HUES48 (cell line): ENCODE measurements around the gene FAM131C.
"Not testable (repeated sequence)": the region's sequence is repeated elsewhere in the genome, so short reads cannot be mapped to it uniquely, and the experiment has no call there.

Experiments
- H3K27ac ChIP-seq: one replicate; pipeline ENCODE4 v1.7.0; 2013; ENCODE audit warnings: low read depth, low read length, inconsistent platforms
- H3K27me3 ChIP-seq: 2 replicates; pipeline ENCODE4 v1.6.1; 2013; ENCODE audit warnings: mild to moderate bottlenecking, low read length; ENCODE audit not compliant: control insufficient read depth, insufficient read depth
- H3K36me3 ChIP-seq: 2 replicates; pipeline ENCODE4 v1.6.1; 2013; ENCODE audit warnings: low read length; ENCODE audit not compliant: control insufficient read depth, insufficient read depth
- H3K4me1 ChIP-seq: 2 replicates; pipeline ENCODE4 v1.6.1; 2013; ENCODE audit warnings: mild to moderate bottlenecking, low read length; ENCODE audit not compliant: control insufficient read depth, insufficient read depth
- H3K4me3 ChIP-seq: 2 replicates; pipeline ENCODE4 v1.5.1; 2013; ENCODE audit warnings: mild to moderate bottlenecking, low read depth, low read length
- H3K9ac ChIP-seq: 2 replicates; pipeline ENCODE4 v1.6.1; 2013; ENCODE audit warnings: mild to moderate bottlenecking, low read depth, low read length, moderate library complexity
- H3K9me3 ChIP-seq: 2 replicates; pipeline ENCODE4 v1.6.1; 2013; ENCODE audit warnings: low read length; ENCODE audit not compliant: control insufficient read depth, insufficient read depth

FAM131C gene

DNA sequence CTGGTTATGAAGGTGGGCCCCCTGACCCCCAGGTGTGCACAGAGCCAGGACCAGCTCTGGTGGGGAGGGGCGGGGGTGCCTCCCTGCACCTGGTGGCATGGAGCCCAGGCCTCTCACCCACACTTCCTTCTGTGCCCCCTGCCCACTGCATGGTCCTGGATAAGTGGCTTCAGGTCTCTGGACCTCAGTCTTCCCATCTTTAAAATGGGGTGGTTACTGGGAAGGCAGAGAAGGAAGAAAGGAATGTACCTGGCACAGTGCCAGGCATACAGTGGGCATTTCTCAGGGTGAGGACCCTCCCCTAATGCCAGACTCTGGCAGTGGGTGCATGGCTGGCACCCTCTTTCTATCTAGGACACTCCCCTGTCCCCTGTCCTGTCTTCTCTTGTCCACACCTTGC, 44.2 kb downstream of the FAM131C start:
- Histone ChIP-seq H3K36me3 (no peaks in the 10 kb centered on the region), H3K4me3 (no peak overlapping the region), H3K27me3 (peaks cover 7% of the 10 kb centered on the region), H3K9ac (no peak overlapping the region), H3K9me3 (no peaks in the 10 kb centered on the region), H3K27ac (no peak overlapping the region), H3K4me1 (peaks cover 10% of the 10 kb centered on the region; the same call in 1 of the 2 replicates)

DNA sequence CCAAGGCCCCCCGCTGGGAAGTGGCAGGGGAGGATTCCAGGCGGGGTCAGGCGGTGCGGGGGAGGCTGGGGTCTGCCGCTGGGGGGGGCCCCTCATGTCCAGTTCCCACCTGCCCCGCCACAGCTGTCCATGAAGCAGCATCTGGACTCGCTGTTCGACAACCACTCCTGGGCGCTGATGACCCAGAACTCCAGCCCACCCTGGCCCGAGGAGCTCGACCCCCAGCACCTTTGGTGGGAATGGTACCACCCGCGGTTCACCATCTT, 44.5 kb downstream of the FAM131C start:
- H3K9ac ChIP-seq, H3K27ac ChIP-seq, H3K36me3 ChIP-seq, H3K4me3 ChIP-seq, H3K9me3 ChIP-seq, H3K4me1 ChIP-seq, H3K27me3 ChIP-seq: not testable (repeated sequence)

GRCh38 chr1:16028237-16029002, 45.0 kb downstream of the FAM131C start:
- no peaks in the 10 kb centered on the region for H3K9me3 ChIP-seq
- H3K4me1 ChIP-seq = peaks cover 10% of the 10 kb centered on the region; the same call in 1 of the 2 replicates
- H3K36me3 ChIP-seq = no peaks in the 10 kb centered on the region
- H3K9ac ChIP-seq = no peak overlapping the region
- no peak overlapping the region for H3K27ac ChIP-seq
- no peak overlapping the region for H3K4me3 ChIP-seq
- H3K27me3 ChIP-seq = peaks cover 7% of the 10 kb centered on the region

DNA sequence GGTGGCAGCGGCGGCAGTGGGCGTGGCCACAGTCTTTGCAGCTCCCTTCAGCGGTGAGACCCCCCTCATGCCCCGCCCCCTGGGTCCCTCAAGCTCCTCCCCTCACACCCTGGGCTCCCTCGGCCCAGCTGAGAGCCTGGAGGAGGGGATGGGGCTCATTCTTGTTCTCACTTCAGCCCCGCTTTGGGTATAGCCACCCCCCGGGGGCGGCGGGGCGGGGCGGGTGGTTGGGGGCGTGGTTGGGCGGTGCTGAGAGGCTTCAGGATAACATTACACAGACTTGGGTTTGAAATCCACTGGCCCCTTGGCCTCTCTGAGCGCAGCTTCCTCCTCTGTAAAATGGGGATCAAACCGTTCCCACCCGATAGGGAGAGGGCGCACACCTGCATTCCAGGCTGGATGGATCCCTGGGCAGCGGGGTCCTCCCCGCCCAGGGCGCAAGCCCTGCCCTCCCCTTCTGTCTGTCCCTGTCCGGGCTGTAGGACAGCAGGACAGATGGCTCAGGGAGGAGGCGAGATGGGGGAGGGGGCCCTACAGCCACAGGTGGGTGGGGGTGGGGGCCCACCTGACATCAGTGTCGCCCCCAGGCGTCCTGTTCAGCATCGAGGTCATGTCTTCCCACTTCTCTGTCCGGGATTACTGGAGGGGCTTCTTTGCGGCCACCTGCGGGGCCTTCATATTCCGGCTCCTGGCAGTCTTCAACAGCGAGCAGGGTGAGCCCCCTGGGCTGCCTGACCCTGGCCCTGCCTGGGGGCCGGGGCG, 46.5 kb downstream of the FAM131C start:
- no peaks in the 10 kb centered on the region for H3K36me3 ChIP-seq
- H3K4me1 ChIP-seq = peaks cover 10% of the 10 kb centered on the region; the same call in 1 of the 2 replicates
- no peaks in the 10 kb centered on the region for H3K9me3 ChIP-seq
- no peak overlapping the region for H3K9ac ChIP-seq
- peaks cover 14% of the 10 kb centered on the region for H3K27me3 ChIP-seq
- no peak overlapping the region for H3K27ac ChIP-seq
- H3K4me3 ChIP-seq = peak overlapping the region; percentile 60

DNA sequence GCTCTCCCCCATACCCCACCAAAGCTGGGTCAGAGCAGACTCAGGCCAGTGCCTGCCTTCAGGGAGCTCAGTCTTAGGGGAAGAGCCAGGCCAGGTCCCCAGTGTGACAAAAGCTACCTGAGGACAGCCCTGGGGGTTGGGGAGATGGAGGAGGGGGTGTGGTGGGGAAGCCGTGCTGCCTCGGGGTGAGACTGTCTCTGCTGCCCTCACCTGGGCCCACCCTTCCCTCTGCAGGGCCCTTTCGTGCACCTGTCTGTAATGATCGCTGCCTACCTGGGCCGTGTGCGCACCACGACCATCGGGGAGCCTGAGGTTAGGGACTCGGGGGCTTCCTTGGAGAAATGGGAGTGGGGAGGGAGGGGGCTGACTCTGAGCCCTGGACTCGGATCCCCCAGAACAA, 47.1 kb downstream of the FAM131C start:
- not testable (repeated sequence) for H3K4me1 ChIP-seq, H3K9ac ChIP-seq, H3K27ac ChIP-seq, H3K9me3 ChIP-seq, H3K36me3 ChIP-seq
- H3K27me3 ChIP-seq = peaks cover 17% of the 10 kb centered on the region
- H3K4me3 ChIP-seq = peak overlapping the region; percentile 60

GRCh38 chr1:16023050-16023653, 50.3 kb downstream of the FAM131C start:
- no peaks in the 10 kb centered on the region for H3K36me3 ChIP-seq
- 0 out of 2 replicates have a peak, but pooled peaks cover 4% of the 10 kb centered on the region for H3K4me1 ChIP-seq
- peaks cover 17% of the 10 kb centered on the region for H3K27me3 ChIP-seq
- H3K27ac ChIP-seq = no peak overlapping the region
- H3K9ac ChIP-seq = no peak overlapping the region
- no peak overlapping the region for H3K4me3 ChIP-seq
- no peaks in the 10 kb centered on the region for H3K9me3 ChIP-seq

DNA sequence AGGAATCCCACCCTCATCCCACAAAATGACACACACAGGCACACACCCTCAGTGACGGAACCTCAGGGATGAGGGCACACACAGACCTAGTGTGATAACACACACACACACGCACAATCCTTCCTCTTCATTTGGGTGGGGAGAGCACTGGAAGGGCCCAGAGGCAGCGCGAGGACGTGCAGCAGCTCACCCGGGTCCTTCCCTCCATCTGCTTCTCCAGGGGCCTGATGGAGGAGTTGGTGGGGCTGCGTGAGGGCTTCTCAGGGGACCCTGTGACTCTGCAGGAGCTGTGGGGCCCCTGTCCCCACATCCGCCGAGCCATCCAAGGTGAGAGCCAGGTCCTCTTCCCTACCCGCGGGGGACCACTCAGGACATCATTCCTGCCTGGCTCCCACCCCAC, 51.1 kb downstream of the FAM131C start:
- no peaks in the 10 kb centered on the region for H3K36me3 ChIP-seq
- H3K9ac ChIP-seq = no peak overlapping the region
- peaks cover 1% of the 10 kb centered on the region; the same call in 1 of the 2 replicates for H3K4me1 ChIP-seq
- no peak overlapping the region for H3K4me3 ChIP-seq
- peaks cover 17% of the 10 kb centered on the region for H3K27me3 ChIP-seq
- no peak overlapping the region for H3K27ac ChIP-seq
- H3K9me3 ChIP-seq = no peaks in the 10 kb centered on the region

DNA sequence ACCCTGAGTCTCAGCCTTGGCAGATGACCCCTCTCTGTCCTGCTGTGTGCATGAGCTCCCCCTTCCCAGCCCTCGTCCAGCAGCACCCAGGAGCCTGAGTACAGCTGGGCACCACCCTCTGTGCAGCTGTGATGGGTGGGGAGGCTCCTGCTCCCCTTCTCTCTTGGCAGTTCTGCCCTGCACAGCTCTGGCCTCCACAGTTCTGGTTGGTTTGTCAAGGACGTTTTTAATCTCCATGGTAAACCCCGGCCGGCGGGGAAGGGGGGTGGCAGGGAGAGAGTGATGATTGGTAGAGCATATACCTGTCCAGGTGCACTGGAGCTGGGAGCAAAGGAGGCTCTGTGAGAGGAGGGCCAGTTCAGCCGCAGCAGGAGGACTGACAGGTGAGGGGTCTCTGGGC, 51.8 kb downstream of the FAM131C start, which contains the start of gene CLCNKA:
TSS of gene CLCNKA (plus strand) at position 356 of the 400 bp plus-strand sequence. CDS start 584 bp downstream, outside the sequence.
- peaks cover 17% of the 10 kb centered on the region for H3K27me3 ChIP-seq
- no peak within 1 kb of the TSS for H3K9ac ChIP-seq
- H3K4me3 ChIP-seq = no peak within 1 kb of the TSS
- H3K4me1 ChIP-seq = peaks cover 4% of the 10 kb centered on the region; the same call in 1 of the 2 replicates
- no peaks in the 10 kb centered on the region for H3K9me3 ChIP-seq
- no peak within 1 kb of the TSS for H3K27ac ChIP-seq
- no peaks in the 10 kb centered on the region for H3K36me3 ChIP-seq

DNA sequence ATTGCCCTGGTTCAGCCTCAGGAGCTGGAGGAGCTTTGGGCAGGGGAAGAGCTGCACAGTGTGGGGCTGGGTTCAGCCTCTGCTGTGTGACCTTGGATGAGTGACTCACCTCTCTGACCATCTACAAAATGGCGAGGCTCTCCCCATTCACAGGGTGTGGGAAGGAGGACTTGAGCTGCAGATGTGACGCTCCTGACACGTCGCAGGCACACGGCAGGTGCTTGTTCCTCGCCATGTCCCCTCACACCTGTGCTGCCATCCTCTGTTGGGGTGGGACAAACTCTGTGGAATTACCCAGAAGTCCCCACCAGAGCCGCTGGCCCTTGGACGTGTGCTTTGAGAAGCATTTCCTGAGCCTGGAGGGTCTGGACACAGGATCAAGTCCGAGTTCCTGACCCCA, 52.6 kb downstream of the FAM131C start:
- not testable (repeated sequence) for H3K4me3 ChIP-seq, H3K9ac ChIP-seq, H3K27ac ChIP-seq, H3K9me3 ChIP-seq, H3K4me1 ChIP-seq, H3K36me3 ChIP-seq
- peaks cover 17% of the 10 kb centered on the region for H3K27me3 ChIP-seq

DNA sequence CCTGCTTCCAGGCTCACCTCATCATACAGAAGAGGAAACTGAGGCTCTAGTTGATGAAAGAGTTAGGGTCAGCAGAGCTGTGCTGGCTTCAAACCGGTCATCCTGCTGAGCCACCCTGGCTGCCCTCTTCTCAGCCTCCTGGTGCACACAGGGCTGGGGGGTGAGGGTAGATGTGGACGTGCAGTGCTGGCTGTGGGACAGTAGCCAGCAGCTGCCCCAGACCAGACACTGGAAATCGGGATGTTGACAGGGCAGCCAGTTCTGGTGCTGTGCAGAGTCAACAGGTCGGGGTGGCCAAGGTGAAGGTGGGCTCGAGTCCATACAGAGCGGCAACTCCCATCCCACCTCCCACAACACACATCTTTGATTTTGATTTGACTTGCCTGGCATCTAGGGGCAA, 53.1 kb downstream of the FAM131C start:
- H3K4me1 ChIP-seq = peaks cover 11% of the 10 kb centered on the region; the same call in 1 of the 2 replicates
- H3K36me3 ChIP-seq = no peaks in the 10 kb centered on the region
- no peaks in the 10 kb centered on the region for H3K9me3 ChIP-seq
- peaks cover 15% of the 10 kb centered on the region for H3K27me3 ChIP-seq
- H3K9ac ChIP-seq = no peak overlapping the region
- no peak overlapping the region for H3K27ac ChIP-seq
- no peak overlapping the region for H3K4me3 ChIP-seq
